ENCODE results near the gene ERGIC1.

- TF ChIP-seq CTCF (IDR thresholded peaks at IDR 0.05) (no peak), POLR2A (IDR thresholded peaks at IDR 0.05) (no peak)
Observed at GRCh38 chr5:172952034-172952511, 118.0 kb downstream of the ERGIC1 start.

All from prostate gland (tissue), 2 donors.